Kidney (tissue), 14 donors: ENCODE results near the gene WFIKKN2. TPM values are rescaled to one million over a fixed set of nuclear protein-coding genes. Genes with fewer than 3 reads are reported as not detected.

Experiments
- DNase-seq, 5 donors: peaks; one replicate each; pipeline ENCODE4 v3.0.0-alpha.2; 2013 to 2020
- FAIRE-seq: peaks from 2 replicates; lab custom pipeline; 2012; peaks lifted over from hg19 to GRCh38; lab: Jason Lieb, UNC
- H3K27ac ChIP-seq, 2 donors: one replicate each; pipeline ENCODE4 v1.7.0; 2013; ENCODE audit warnings: low read depth in 2 of 2, low read length in 2 of 2, inconsistent platforms in 1 of 2
- H3K27me3 ChIP-seq: one replicate; pipeline ENCODE4 v1.7.1; 2013; ENCODE audit warnings: low read length, inconsistent platforms; ENCODE audit not compliant: control insufficient read depth, insufficient read depth
- H3K36me3 ChIP-seq, 3 donors: one replicate each; pipeline versions ENCODE4 v1.7.0 to v1.7.1; 2013; ENCODE audit warnings: low read length in 3 of 3, control low read depth in 1 of 3, inconsistent platforms in 1 of 3; ENCODE audit not compliant: insufficient read depth in 3 of 3, control insufficient read depth in 2 of 3
- H3K4me1 ChIP-seq, 3 donors: one replicate each; pipeline versions ENCODE4 v1.7.0 to v1.7.1; 2013; ENCODE audit warnings: low read length in 3 of 3, inconsistent platforms in 1 of 3, low read depth in 1 of 3; ENCODE audit not compliant: control insufficient read depth in 2 of 3, insufficient read depth in 2 of 3
- H3K4me3 ChIP-seq, 3 donors: one replicate each; pipeline versions ENCODE4 v1.7.0 to v1.8.1; 2013; ENCODE audit warnings: low read length in 3 of 3, control low read depth in 1 of 3, inconsistent platforms in 1 of 3
- H3K9ac ChIP-seq, 3 donors: one replicate each; pipeline versions ENCODE4 v1.7.0 to v1.7.1; 2013; ENCODE audit warnings: low read length in 3 of 3, control low read depth in 1 of 3, inconsistent platforms in 1 of 3
- H3K9me3 ChIP-seq, 3 donors: one replicate each; pipeline versions ENCODE4 v1.7.0 to v1.7.1; 2013; ENCODE audit warnings: low read length in 3 of 3, control low read depth in 1 of 3, inconsistent platforms in 1 of 3; ENCODE audit not compliant: control insufficient read depth in 2 of 3, insufficient read depth in 1 of 3
- CTCF ChIP-seq: IDR thresholded peaks from 3 replicates; pipeline ENCODE4 v1.5.1; 2012; ENCODE audit warnings: mild to moderate bottlenecking, moderate library complexity, borderline replicate concordance; ENCODE audit not compliant: insufficient read depth; ENCODE audit errors: extremely low read depth
- intact Hi-C: fragments of 100-400 bp; cut with DNase I; formaldehyde crosslinking; loops from one replicate; pipeline ENCODE4 v1.11.1; 2022
- polyA plus RNA-seq: library from polyadenylated mRNA; stranded (reverse); fragments of 350-450 nt; fragmentation: Illumina TruSeq; extraction: RNeasy Lipid Tissue Mini Kit (QIAGEN cat#74804); gene quantifications from one replicate; pipeline ENCODE4 v1.2.3, GENCODE V29; 2014; ENCODE audit warnings: low read depth, low replicate concordance; ENCODE audit not compliant: insufficient read depth
- total RNA-seq: library from RNA; stranded (reverse); fragmentation: NEBNext Ultra II Directional; extraction: Animal tissue kit (Norgen Biotek cat#: 25700); gene quantifications from one replicate; pipeline ENCODE4 v1.2.1, GENCODE V29; 2021
- donor health status: control.
- donor health status: control.
- donor health status: control.
- donor health status: control.
- donor health status: control.
- donor health status: DM: yes; HTN: yes; CAD: no.
- donor health status: Normal renal cell carcinoma (clear cell type).

Gene WFIKKN2
- total and polyA plus RNA-seq, 2 donors from 2014 or later = 0.09 TPM; not detected in 1

- H3K4me1 ChIP-seq = peaks cover 0 to 21% (median 7%) of the 10 kb centered on the region in 3 donors
- no peaks in the 10 kb centered on the region for H3K9me3 ChIP-seq
- no peak for TF ChIP-seq CTCF
- DNase-seq (no peak), FAIRE-seq (no peak)
- H3K27me3 ChIP-seq = no peaks in the 10 kb centered on the region
- H3K27ac ChIP-seq = peak overlapping the region; percentile 26 to 32
- H3K4me3 ChIP-seq = no peak overlapping the region
- peak overlapping the region in 1 of 3 donors; percentile 30 for H3K9ac ChIP-seq
- intact Hi-C loops = no loop called here
- H3K36me3 ChIP-seq = no peaks in the 10 kb centered on the region
These were observed 55.5 kb downstream of the WFIKKN2 start for GRCh38 chr17:50890675-50891516.

- no peak for FAIRE-seq
- Histone ChIP-seq H3K9ac (no peak overlapping the region), H3K27ac (peak overlapping the region; percentile 26 to 32), H3K4me3 (no peak overlapping the region), H3K4me1 (peaks cover 0 to 21% (median 7%) of the 10 kb centered on the region in 3 donors), H3K9me3 (no peaks in the 10 kb centered on the region), H3K27me3 (no peaks in the 10 kb centered on the region), H3K36me3 (no peaks in the 10 kb centered on the region)
- intact Hi-C loops = no loop called here
- no peak for DNase-seq
- no peak for TF ChIP-seq CTCF
These were observed 56.2 kb downstream of the WFIKKN2 start for GRCh38 chr17:50891577-50891989.

Other genes with a start within 250 kb of the WFIKKN2 start
- gene ABCC3, start 200.7 kb upstream of the WFIKKN2 start, total RNA-seq = 156 TPM
- gene ABCC3, start 200.7 kb upstream of the WFIKKN2 start, polyA plus RNA-seq = 9.3 TPM
- 37.6 TPM for gene ANKRD40, start 127.7 kb upstream of the WFIKKN2 start, total RNA-seq
- gene ANKRD40, start 127.7 kb upstream of the WFIKKN2 start, polyA plus RNA-seq = 15.8 TPM
- gene LUC7L3, start 116.0 kb upstream of the WFIKKN2 start, total RNA-seq = 91.9 TPM
- gene LUC7L3, start 116.0 kb upstream of the WFIKKN2 start, polyA plus RNA-seq = 74.3 TPM
- not detected for gene ANKRD40CL, start 68.1 kb upstream of the WFIKKN2 start, total RNA-seq
- not detected for gene ANKRD40CL, start 68.1 kb upstream of the WFIKKN2 start, polyA plus RNA-seq
- gene TOB1, start 30.8 kb downstream of the WFIKKN2 start, total RNA-seq = 141 TPM
- 52.5 TPM for gene TOB1, start 30.8 kb downstream of the WFIKKN2 start, polyA plus RNA-seq